WTC11 (cell line): ENCODE measurements around the gene KCNMA1. TPM values are rescaled to one million over a fixed set of nuclear protein-coding genes. Genes with fewer than 3 reads are reported as not detected.

Source experiments
- ATAC-seq: fragments of 200-7000 bp; cut with Tn5 transposase; 2 replicates; pipeline ENCODE4 v1.10.0; 2021; ENCODE audit warnings: mild to moderate bottlenecking, moderate library complexity
- CTCF ChIA-PET: fragments of 300-600 bp; sonication (Branson Sonifier 250); formaldehyde crosslinking; loops from one replicate; lab custom pipeline; 2021; ENCODE audit warnings: antibody characterized with exemption; lab: Charles Lee
- POLR2A ChIA-PET: fragments of 350-600 bp; sonication (Branson Sonifier 250); formaldehyde crosslinking; loops from one replicate; lab custom pipeline; 2021; ENCODE audit warnings: antibody characterized with exemption; lab: Charles Lee
- DNase-seq: peaks from one replicate; pipeline ENCODE4 v3.0.0; 2021; ENCODE audit warnings: low spot score
- H3K27ac Mint-ChIP-seq: 2 replicates; pipeline ENCODE4 v1.8.0; 2021; ENCODE audit warnings: mixed read lengths
- H3K27me3 Mint-ChIP-seq: 2 replicates; pipeline ENCODE4 v1.8.0; 2021; ENCODE audit warnings: low read depth, mild to moderate bottlenecking, moderate library complexity, mixed read lengths
- H3K36me3 Mint-ChIP-seq: 2 replicates; pipeline ENCODE4 v1.8.0; 2021; ENCODE audit warnings: mixed read lengths
- H3K4me1 Mint-ChIP-seq: 2 replicates; pipeline ENCODE4 v1.8.0; 2022; ENCODE audit warnings: mixed read lengths
- H3K4me3 Mint-ChIP-seq: 2 replicates; pipeline ENCODE4 v1.8.0; 2021; ENCODE audit warnings: mild to moderate bottlenecking, moderate library complexity, mixed read lengths
- H3K9me3 Mint-ChIP-seq: 2 replicates; pipeline ENCODE4 v1.8.0; 2021; ENCODE audit warnings: mixed read lengths
- AR ChIP-seq: fragments of 250-450 bp; sonication (Bioruptor Pico); IDR thresholded peaks from 2 replicates; pipeline ENCODE4 v1.9.0; 2021; ENCODE audit warnings: mild to moderate bottlenecking
- ATF3 ChIP-seq: sonication (generic); formaldehyde crosslinking; conservative IDR thresholded peaks from 2 replicates; pipeline ENCODE4 v1.8.1; 2022; ENCODE audit warnings: mild to moderate bottlenecking, missing genetic modification reagents
- CREB1 ChIP-seq: sonication (generic); formaldehyde crosslinking; IDR thresholded peaks from 2 replicates; pipeline ENCODE4 v1.8.0; 2023; ENCODE audit warnings: mild to moderate bottlenecking, missing genetic modification reagents
- CREM ChIP-seq: sonication (generic); formaldehyde crosslinking; IDR thresholded peaks from 2 replicates; pipeline ENCODE4 v1.8.1; 2022; ENCODE audit warnings: mild to moderate bottlenecking, missing genetic modification reagents, moderate library complexity
- E2F4 ChIP-seq: sonication (generic); formaldehyde crosslinking; IDR thresholded peaks from 2 replicates; pipeline ENCODE4 v1.8.1; 2022; ENCODE audit warnings: low read depth, mild to moderate bottlenecking, moderate library complexity, missing genetic modification reagents, borderline replicate concordance
- GABPB1 ChIP-seq: sonication (generic); formaldehyde crosslinking; IDR thresholded peaks from 2 replicates; pipeline ENCODE4 v1.8.1; 2023; ENCODE audit warnings: mild to moderate bottlenecking, missing genetic modification reagents
- HMGA2 ChIP-seq: fragments of 250-450 bp; sonication (Bioruptor Pico); IDR thresholded peaks from 2 replicates; pipeline ENCODE4 v1.4.0; 2021; ENCODE audit warnings: mild to moderate bottlenecking, moderate library complexity
- MXD4 ChIP-seq: fragments of 250-450 bp; sonication (Bioruptor Pico); IDR thresholded peaks from 2 replicates; pipeline ENCODE4 v1.8.0; 2021; ENCODE audit warnings: mild to moderate bottlenecking, moderate library complexity, borderline replicate concordance
- NFE2L1 ChIP-seq: sonication (generic); formaldehyde crosslinking; IDR thresholded peaks from 2 replicates; pipeline ENCODE4 v1.8.1; 2023; ENCODE audit warnings: missing genetic modification reagents
- NFYB ChIP-seq: sonication (generic); formaldehyde crosslinking; conservative IDR thresholded peaks from 2 replicates; pipeline ENCODE4 v1.8.0; 2022; ENCODE audit warnings: low read depth, missing genetic modification reagents
- NR1H2 ChIP-seq: sonication (generic); formaldehyde crosslinking; IDR thresholded peaks from 2 replicates; pipeline ENCODE4 v1.9.0; 2021; ENCODE audit warnings: mild to moderate bottlenecking, moderate library complexity, missing genetic modification reagents
- NR3C1 ChIP-seq: sonication (generic); formaldehyde crosslinking; conservative IDR thresholded peaks from 2 replicates; pipeline ENCODE4 v1.8.1; 2023; ENCODE audit warnings: low read depth, mild to moderate bottlenecking, missing genetic modification reagents
- OVOL2 ChIP-seq: fragments of 250-450 bp; sonication (Bioruptor Pico); IDR thresholded peaks from 2 replicates; pipeline ENCODE4 v1.9.0; 2021; ENCODE audit warnings: mild to moderate bottlenecking, borderline replicate concordance
- RELA ChIP-seq: sonication (generic); formaldehyde crosslinking; IDR thresholded peaks from 2 replicates; pipeline ENCODE4 v1.8.1; 2022; ENCODE audit warnings: missing genetic modification reagents, mild to moderate bottlenecking, borderline replicate concordance
- SMAD3 ChIP-seq: sonication (generic); formaldehyde crosslinking; IDR thresholded peaks from 2 replicates; pipeline ENCODE4 v1.8.0; 2022; ENCODE audit warnings: missing genetic modification reagents, mild to moderate bottlenecking, borderline replicate concordance
- SOX15 ChIP-seq: fragments of 250-450 bp; sonication (Bioruptor Pico); IDR thresholded peaks from 2 replicates; pipeline ENCODE4 v1.9.0; 2021; ENCODE audit warnings: mild to moderate bottlenecking
- TEAD4 ChIP-seq: sonication (generic); formaldehyde crosslinking; IDR thresholded peaks from 2 replicates; pipeline ENCODE4 v1.8.0; 2022; ENCODE audit warnings: mild to moderate bottlenecking, missing genetic modification reagents
- TP53 ChIP-seq: sonication (generic); formaldehyde crosslinking; IDR thresholded peaks from 2 replicates; pipeline ENCODE4 v1.8.1; 2023; ENCODE audit warnings: mild to moderate bottlenecking, missing genetic modification reagents
- ZNF263 ChIP-seq: sonication (generic); formaldehyde crosslinking; IDR thresholded peaks from 2 replicates; pipeline ENCODE4 v1.8.1; 2022; ENCODE audit warnings: low read depth, mild to moderate bottlenecking, moderate library complexity, missing genetic modification reagents
- ZNF281 ChIP-seq: sonication (generic); formaldehyde crosslinking; IDR thresholded peaks from 2 replicates; pipeline ENCODE4 v1.8.0; 2023; ENCODE audit warnings: mild to moderate bottlenecking, missing genetic modification reagents
- ZNF532 ChIP-seq: fragments of 250-450 bp; sonication (Bioruptor Pico); IDR thresholded peaks from 2 replicates; pipeline ENCODE4 v1.9.0; 2021; ENCODE audit warnings: mild to moderate bottlenecking, borderline replicate concordance
- total RNA-seq: library from RNA; stranded (reverse); gene quantifications from 3 replicates; pipeline ENCODE4 v1.2.3, GENCODE V29; 2021

KCNMA1 gene
- total RNA-seq, 1 experiment from 2014 or later: 7.3 TPM

GRCh38 chr10:77541247-77541646 is 96.4 kb downstream of the KCNMA1 start:
- POLR2A ChIA-PET: no interaction called here

GRCh38 chr10:77539147-77539935 is 98.3 kb downstream of the KCNMA1 start:
- no peak for DNase-seq
- Mint-ChIP-seq H3K4me3 (no peak overlapping the region), H3K27ac (no peak overlapping the region), H3K36me3 (peaks cover 3% of the 10 kb centered on the region; the same call in 1 of the 2 replicates), H3K4me1 (peaks cover 4% of the 10 kb centered on the region), H3K9me3 (peaks cover 16% of the 10 kb centered on the region), H3K27me3 (no peaks in the 10 kb centered on the region)
- ChIA-PET CTCF (interaction anchor here (0.6 to 1.3 kb wide), 4 partner anchors 8 to 172 kb away, joined by 3 read pairs; no protein-coding TSS in a partner anchor), POLR2A (no interaction called here)
- ATAC-seq: peak; percentile 41
- TF ChIP-seq HMGA2 (CRISPR knock-in tag) (no peak), TP53 (no peak), GABPB1 (no peak)

More at GRCh38 chr10:77541247-77541646, 96.4 kb downstream of the KCNMA1 start:
- TF ChIP-seq NR1H2 (no peak), NFE2L1 (CRISPR knock-in tag) (no peak), TEAD4 (CRISPR knock-in tag) (no peak), SMAD3 (no peak), RELA (no peak), ZNF263 (CRISPR knock-in tag) (no peak), SOX15 (CRISPR knock-in tag) (no peak), ZNF532 (CRISPR knock-in tag) (no peak), CREB1 (CRISPR knock-in tag) (no peak)
- TF ChIP-seq, all 79 proteins: peak for 0
- H3K4me3 Mint-ChIP-seq: no peak overlapping the region
- CTCF ChIA-PET: no interaction called here
- peaks cover 3% of the 10 kb centered on the region; the same call in 1 of the 2 replicates for H3K36me3 Mint-ChIP-seq
- DNase-seq (no peak), ATAC-seq (no peak)
- no peaks in the 10 kb centered on the region for H3K27me3 Mint-ChIP-seq
- peaks cover 16% of the 10 kb centered on the region for H3K9me3 Mint-ChIP-seq
- no peak overlapping the region for H3K27ac Mint-ChIP-seq
- peaks cover 4% of the 10 kb centered on the region for H3K4me1 Mint-ChIP-seq

GRCh38 chr10:77537720-77538373 is 99.8 kb downstream of the KCNMA1 start:
- CTCF ChIA-PET: no interaction called here
- Mint-ChIP-seq H3K27me3 (no peaks in the 10 kb centered on the region), H3K4me3 (no peak overlapping the region), H3K4me1 (peaks cover 14% of the 10 kb centered on the region), H3K27ac (no peak overlapping the region), H3K36me3 (peaks cover 3% of the 10 kb centered on the region; the same call in 1 of the 2 replicates), H3K9me3 (peaks cover 10% of the 10 kb centered on the region)
- no peak for DNase-seq
- ATAC-seq: no peak
- POLR2A ChIA-PET: no interaction called here
- TF ChIP-seq OVOL2 (CRISPR knock-in tag) (no peak), NFYB (CRISPR knock-in tag) (no peak), MXD4 (no peak), ATF3 (CRISPR knock-in tag) (no peak), NR3C1 (CRISPR knock-in tag) (no peak), E2F4 (CRISPR knock-in tag) (no peak), CREM (CRISPR knock-in tag) (no peak), ZNF281 (no peak), AR (no peak)
